HEK293T (cell line): Measurements from ENCODE around the gene IRF2BPL.

ENCODE experiments used
- FOXK2 ChIP-seq: fragments of 450-650 bp; IDR thresholded peaks from 2 replicates; pipeline ENCODE4 v1.6.1; 2016; ENCODE audit warnings: mild to moderate bottlenecking
- SP1 ChIP-seq: fragments of 450-650 bp; IDR thresholded peaks from 2 replicates; pipeline ENCODE4 v1.6.1; 2017

DNA sequence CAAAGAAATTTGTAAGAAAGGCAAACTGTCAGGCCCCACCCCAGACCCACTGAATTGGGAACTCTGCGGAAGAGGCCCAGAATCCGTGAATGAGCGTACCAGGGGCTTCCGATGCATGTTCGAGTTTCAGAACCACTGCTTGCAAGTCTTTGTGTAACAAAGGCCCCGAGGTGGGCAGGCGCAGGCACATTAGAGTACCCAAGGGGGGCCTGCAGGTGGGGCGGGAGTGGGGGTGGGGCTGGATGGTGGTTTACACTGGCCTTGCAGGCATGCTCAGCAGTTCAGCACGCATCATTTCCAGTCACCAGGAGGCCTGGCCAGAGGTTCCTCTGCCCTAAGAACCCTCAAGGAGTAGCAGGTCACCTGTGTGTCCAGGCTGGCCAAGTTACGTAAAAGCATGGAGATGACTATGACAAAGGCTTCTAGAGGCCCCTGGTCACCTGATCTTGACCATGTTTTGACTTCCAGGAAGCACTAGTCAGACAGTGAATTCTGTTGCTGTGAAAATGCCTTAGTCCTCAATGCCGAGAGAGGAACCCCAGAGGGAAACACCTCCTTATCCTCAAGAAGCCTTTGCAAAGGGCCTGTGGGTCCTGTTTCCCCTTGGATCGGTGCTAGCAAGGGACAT is 33.2 kb upstream of the IRF2BPL start:
- no peak for TF ChIP-seq FOXK2
- TF ChIP-seq SP1: no peak
